ENCODE data around the gene FRRS1.

Gene FRRS1

DNA sequence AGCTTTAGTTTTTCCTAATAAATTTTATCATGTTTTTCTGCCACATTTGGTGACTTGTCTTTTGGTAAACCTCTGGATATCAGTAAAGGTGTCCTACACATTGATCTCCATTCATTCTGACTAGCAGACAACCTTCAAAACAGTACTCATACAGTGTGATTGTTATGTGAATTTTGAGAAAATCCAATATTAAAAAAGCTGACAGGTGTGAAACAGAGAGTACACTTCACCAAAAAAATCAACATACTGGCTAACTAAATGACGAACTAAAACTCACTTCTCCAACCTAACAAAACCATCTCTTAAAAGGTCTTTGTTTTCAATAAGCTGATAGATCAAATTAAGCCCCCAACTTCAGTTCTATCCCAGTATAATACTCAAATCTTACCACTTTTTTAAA lies 1.5 kb downstream of the FRRS1 start:
- Histone ChIP-seq H3K9me3 (ENCODE audit: insufficient read depth, low read length) (no peaks in the 10 kb centered on the region), H4K20me1 (ENCODE audit: low read depth, low read length) (no peaks in the 10 kb centered on the region), H3K27ac (ENCODE audit: low read depth, low read length) (no peak overlapping the region), H3F3A (ENCODE audit: insufficient read depth) (no peaks in the 10 kb centered on the region), H3K79me2 (ENCODE audit: insufficient read depth, low read length) (no peaks in the 10 kb centered on the region; the same call in 1 of the 2 replicates), H3K36me3 (ENCODE audit: low read length) (peaks cover 4% of the 10 kb centered on the region; the same call in 1 of the 2 replicates), H3K9ac (ENCODE audit: low read length) (no peak overlapping the region), H2AFZ (ENCODE audit: low read depth, low read length, severe bottlenecking) (no peak overlapping the region), H3K9me2 (replicated peaks; ENCODE audit: insufficient read depth, low read length) (no peaks in the 10 kb centered on the region), H3K27me3 (ENCODE audit: low read length) (no peaks in the 10 kb centered on the region), H3K4me2 (ENCODE audit: low read depth, low read length, poor library complexity, severe bottlenecking) (peak overlapping the region; percentile 39), H3K4me3 (ENCODE audit: insufficient read depth, low read length, poor library complexity, severe bottlenecking) (no peak overlapping the region)
- TF ChIP-seq EZH2phosphoT487 (conservative IDR thresholded peaks at IDR 0.05; ENCODE audit: low read length): no peak

GRCh38 chr1:99764439-99764838 lies 2.0 kb downstream of the FRRS1 start:
- no peaks in the 10 kb centered on the region for H3K9me3 ChIP-seq (ENCODE audit: insufficient read depth, low read length)
- H3K4me3 ChIP-seq (ENCODE audit: insufficient read depth, low read length, poor library complexity, severe bottlenecking): no peak overlapping the region
- H2AFZ ChIP-seq (ENCODE audit: low read depth, low read length, severe bottlenecking): no peak overlapping the region
- peaks cover 8% of the 10 kb centered on the region for H3K36me3 ChIP-seq (ENCODE audit: low read length)
- no peaks in the 10 kb centered on the region for H4K20me1 ChIP-seq (ENCODE audit: low read depth, low read length)
- no peak overlapping the region for H3K27ac ChIP-seq (ENCODE audit: low read depth, low read length)
- H3K4me2 ChIP-seq (ENCODE audit: low read depth, low read length, poor library complexity, severe bottlenecking): peak overlapping the region; percentile 39
- no peaks in the 10 kb centered on the region for H3K9me2 ChIP-seq (replicated peaks; ENCODE audit: insufficient read depth, low read length)
- H3K9ac ChIP-seq (ENCODE audit: low read length): no peak overlapping the region
- TF ChIP-seq, protein P1, sequence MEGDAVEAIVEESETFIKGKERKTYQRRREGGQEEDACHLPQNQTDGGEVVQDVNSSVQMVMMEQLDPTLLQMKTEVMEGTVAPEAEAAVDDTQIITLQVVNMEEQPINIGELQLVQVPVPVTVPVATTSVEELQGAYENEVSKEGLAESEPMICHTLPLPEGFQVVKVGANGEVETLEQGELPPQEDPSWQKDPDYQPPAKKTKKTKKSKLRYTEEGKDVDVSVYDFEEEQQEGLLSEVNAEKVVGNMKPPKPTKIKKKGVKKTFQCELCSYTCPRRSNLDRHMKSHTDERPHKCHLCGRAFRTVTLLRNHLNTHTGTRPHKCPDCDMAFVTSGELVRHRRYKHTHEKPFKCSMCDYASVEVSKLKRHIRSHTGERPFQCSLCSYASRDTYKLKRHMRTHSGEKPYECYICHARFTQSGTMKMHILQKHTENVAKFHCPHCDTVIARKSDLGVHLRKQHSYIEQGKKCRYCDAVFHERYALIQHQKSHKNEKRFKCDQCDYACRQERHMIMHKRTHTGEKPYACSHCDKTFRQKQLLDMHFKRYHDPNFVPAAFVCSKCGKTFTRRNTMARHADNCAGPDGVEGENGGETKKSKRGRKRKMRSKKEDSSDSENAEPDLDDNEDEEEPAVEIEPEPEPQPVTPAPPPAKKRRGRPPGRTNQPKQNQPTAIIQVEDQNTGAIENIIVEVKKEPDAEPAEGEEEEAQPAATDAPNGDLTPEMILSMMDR (IDR thresholded peaks at IDR 0.05; ENCODE audit: insufficient read depth, low read length, poor library complexity, severe bottlenecking): no peak
- no peak for TF ChIP-seq EZH2phosphoT487 (conservative IDR thresholded peaks at IDR 0.05; ENCODE audit: low read length)
- no peaks in the 10 kb centered on the region for H3F3A ChIP-seq (ENCODE audit: insufficient read depth)
- no peaks in the 10 kb centered on the region for H3K27me3 ChIP-seq (ENCODE audit: low read length)
- no peaks in the 10 kb centered on the region; the same call in 1 of the 2 replicates for H3K79me2 ChIP-seq (ENCODE audit: insufficient read depth, low read length)

DNA sequence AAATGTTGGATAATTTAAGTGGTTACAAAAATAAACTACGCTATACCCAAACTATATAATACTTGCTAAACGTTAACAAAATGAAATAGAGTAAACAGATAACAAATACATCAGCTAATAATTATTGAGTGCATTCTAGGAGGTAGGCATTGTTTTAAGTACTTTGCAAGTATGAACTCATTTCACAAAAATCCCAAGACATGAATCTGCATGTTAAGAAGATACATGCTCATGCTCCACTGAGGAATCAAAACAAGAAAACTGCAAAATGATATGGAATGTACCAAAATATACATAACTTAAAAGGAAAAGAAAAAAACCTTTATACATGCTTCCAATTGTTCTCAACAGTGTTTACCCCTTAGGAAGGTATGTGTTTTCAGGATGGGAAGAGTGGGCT lies 2.5 kb downstream of the FRRS1 start:
- Histone ChIP-seq H3K4me2 (ENCODE audit: low read depth, low read length, poor library complexity, severe bottlenecking) (peak overlapping the region; percentile 39), H3K4me3 (ENCODE audit: insufficient read depth, low read length, poor library complexity, severe bottlenecking) (no peak overlapping the region), H3K36me3 (ENCODE audit: low read length) (peaks cover 8% of the 10 kb centered on the region), H3K79me2 (ENCODE audit: insufficient read depth, low read length) (no peaks in the 10 kb centered on the region; the same call in 1 of the 2 replicates), H3F3A (ENCODE audit: insufficient read depth) (no peaks in the 10 kb centered on the region), H2AFZ (ENCODE audit: low read depth, low read length, severe bottlenecking) (no peak overlapping the region), H4K20me1 (ENCODE audit: low read depth, low read length) (no peaks in the 10 kb centered on the region), H3K27ac (ENCODE audit: low read depth, low read length) (no peak overlapping the region), H3K9me2 (replicated peaks; ENCODE audit: insufficient read depth, low read length) (no peaks in the 10 kb centered on the region), H3K27me3 (ENCODE audit: low read length) (no peaks in the 10 kb centered on the region), H3K9ac (ENCODE audit: low read length) (no peak overlapping the region), H3K9me3 (ENCODE audit: insufficient read depth, low read length) (0 out of 2 replicates have a peak, but pooled peaks cover 3% of the 10 kb centered on the region)
- TF ChIP-seq, protein P1 (IDR thresholded peaks at IDR 0.05; ENCODE audit: insufficient read depth, low read length, poor library complexity, severe bottlenecking): no peak
- TF ChIP-seq EZH2phosphoT487 (conservative IDR thresholded peaks at IDR 0.05; ENCODE audit: low read length): no peak

DNA sequence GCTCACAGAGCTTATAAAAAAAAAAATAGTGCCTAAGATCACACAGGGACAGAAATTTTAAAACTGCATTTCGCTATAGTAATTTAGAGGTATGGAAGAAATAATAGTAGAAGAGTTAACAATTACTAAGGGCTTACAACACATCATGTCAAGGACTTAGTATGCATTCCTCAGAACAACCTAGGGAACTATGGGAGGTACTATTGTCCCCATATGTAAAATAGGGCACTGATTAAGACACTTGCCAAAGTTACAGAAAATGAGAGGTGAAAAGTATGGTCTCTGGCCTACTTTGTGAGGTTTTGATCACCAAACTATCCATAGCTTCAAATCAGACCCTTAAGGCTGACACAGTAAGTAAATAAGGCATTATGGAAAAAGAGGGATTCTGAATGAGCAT lies 4.7 kb downstream of the FRRS1 start:
- no peak overlapping the region for H2AFZ ChIP-seq (ENCODE audit: low read depth, low read length, severe bottlenecking)

More for the DNA sequence above, 4.7 kb downstream of the FRRS1 start:
- Histone ChIP-seq H3K9me3 (ENCODE audit: insufficient read depth, low read length) (0 out of 2 replicates have a peak, but pooled peaks cover 3% of the 10 kb centered on the region), H3F3A (ENCODE audit: insufficient read depth) (peaks cover 8% of the 10 kb centered on the region; the same call in 1 of the 2 replicates), H3K79me2 (ENCODE audit: insufficient read depth, low read length) (peaks cover 3% of the 10 kb centered on the region), H3K27ac (ENCODE audit: low read depth, low read length) (no peak overlapping the region), H3K27me3 (ENCODE audit: low read length) (no peaks in the 10 kb centered on the region), H3K4me2 (ENCODE audit: low read depth, low read length, poor library complexity, severe bottlenecking) (no peak overlapping the region), H3K36me3 (ENCODE audit: low read length) (peaks cover 8% of the 10 kb centered on the region), H3K4me3 (ENCODE audit: insufficient read depth, low read length, poor library complexity, severe bottlenecking) (no peak overlapping the region), H3K9ac (ENCODE audit: low read length) (no peak overlapping the region), H4K20me1 (ENCODE audit: low read depth, low read length) (0 out of 2 replicates have a peak, but pooled peaks cover 5% of the 10 kb centered on the region), H3K9me2 (replicated peaks; ENCODE audit: insufficient read depth, low read length) (no peaks in the 10 kb centered on the region)
- no peak for TF ChIP-seq EZH2phosphoT487 (conservative IDR thresholded peaks at IDR 0.05; ENCODE audit: low read length)
- TF ChIP-seq, protein P1 (IDR thresholded peaks at IDR 0.05; ENCODE audit: insufficient read depth, low read length, poor library complexity, severe bottlenecking): no peak
